HK-2 (cell line): ENCODE data around the gene FKBP1B.
A peak's percentile ranks its signal among the peaks of the same experiment; 100 is the strongest.
"Not testable (repeated sequence)": the region's sequence is repeated elsewhere in the genome, so short reads cannot be mapped to it uniquely, and the experiment has no call there.

ENCODE experiments used
- DNase-seq: peaks from one replicate; pipeline ENCODE4 v3.0.0-alpha.2; 2018; ENCODE audit not compliant: unreplicated experiment

FKBP1B gene

GRCh38 chr2:24022324-24022974 is 27.1 kb upstream of the FKBP1B start:
- no peak for DNase-seq

GRCh38 chr2:24022975-24023575 is 26.5 kb upstream of the FKBP1B start:
- DNase-seq: no peak

- DNase-seq: no peak
These were observed 25.5 kb upstream of the FKBP1B start for GRCh38 chr2:24024018-24024417.

- no peak for DNase-seq
These were observed 24.4 kb upstream of the FKBP1B start for GRCh38 chr2:24024996-24025663.

GRCh38 chr2:24026233-24026632 is 23.3 kb upstream of the FKBP1B start:
- no peak for DNase-seq

- no peak for DNase-seq
These were observed 10.6 kb upstream of the FKBP1B start for GRCh38 chr2:24038786-24039499.

- DNase-seq: no peak
These were observed 9.0 kb upstream of the FKBP1B start for GRCh38 chr2:24040511-24040910.

GRCh38 chr2:24043133-24043532 is 6.4 kb upstream of the FKBP1B start:
- not testable (repeated sequence) for DNase-seq

GRCh38 chr2:24045511-24046508 is 3.7 kb upstream of the FKBP1B start:
- no peak for DNase-seq

GRCh38 chr2:24046599-24046929 is 3.0 kb upstream of the FKBP1B start:
- no peak for DNase-seq

GRCh38 chr2:24046930-24047702 is 2.4 kb upstream of the FKBP1B start, which contains the start of gene WDCP:
Gene WDCP, minus strand, starts transcription at chr2:24047391. Its CDS starts 7,897 bp downstream, at chr2:24039494.
- DNase-seq: peak; percentile 96

GRCh38 chr2:24047703-24048033 is 1.9 kb upstream of the FKBP1B start:
- no peak for DNase-seq

- no peak for DNase-seq
These were observed 614 bp upstream of the FKBP1B start for GRCh38 chr2:24048769-24049484.

GRCh38 chr2:24050041-24050979 is 769 bp downstream of the FKBP1B start:
- DNase-seq: no peak

GRCh38 chr2:24051833-24052232 is 2.3 kb downstream of the FKBP1B start:
- DNase-seq: no peak

- DNase-seq: no peak
These were observed 3.4 kb downstream of the FKBP1B start for GRCh38 chr2:24052951-24053350.

- DNase-seq: no peak
These were observed 4.9 kb downstream of the FKBP1B start for GRCh38 chr2:24054366-24055010.

GRCh38 chr2:24055750-24056149 is 6.2 kb downstream of the FKBP1B start:
- DNase-seq: no peak
